Caki2 (cell line): ENCODE data around the gene ITGA8. TPM values are rescaled to one million over a fixed set of nuclear protein-coding genes. Genes with fewer than 3 reads are reported as not detected.
"Not testable (repeated sequence)": the region's sequence is repeated elsewhere in the genome, so short reads cannot be mapped to it uniquely, and the experiment has no call there.

ENCODE experiments used
- DNase-seq: peaks from one replicate; pipeline ENCODE4 v3.0.0-alpha.2; 2015; ENCODE audit warnings: low read depth
- in situ Hi-C: cut with HindIII; loops from 2 replicates; pipeline ENCODE4 v1.10.0; 2016; ENCODE audit warnings: low sequenced_read_pairs, low pct_unique_long_range_greater_than_20kb, mixed read lengths
- total RNA-seq: library from RNA; depleted of rRNA; stranded (reverse); fragments of >200 nt; shearing (Covaris generic); gene quantifications from 2 replicates; pipeline ENCODE4 v1.2.3, GENCODE V29; 2014; ENCODE audit warnings: low replicate concordance

The ITGA8 gene
- total RNA-seq, 1 experiment from 2014 or later: not detected

GRCh38 chr10:15588635-15589508 is 130.8 kb downstream of the ITGA8 start:
- DNase-seq: no peak
- in situ Hi-C loops: no loop called here

- DNase-seq: no peak
- in situ Hi-C loops: no loop called here
These were observed 131.6 kb downstream of the ITGA8 start for GRCh38 chr10:15588151-15588550.

- DNase-seq: no peak
- in situ Hi-C loops: no loop called here
These were observed 132.5 kb downstream of the ITGA8 start for GRCh38 chr10:15587271-15587670.

- in situ Hi-C loops: no loop called here
These were observed 134.4 kb downstream of the ITGA8 start for GRCh38 chr10:15585303-15585715.

GRCh38 chr10:15582972-15583371 is 136.8 kb downstream of the ITGA8 start:
- in situ Hi-C loops, DNase-seq: not testable (repeated sequence)

More at GRCh38 chr10:15585303-15585715, 134.4 kb downstream of the ITGA8 start:
- DNase-seq: peak; percentile 21

GRCh38 chr10:15579605-15580004 is 140.1 kb downstream of the ITGA8 start:
- in situ Hi-C loops: no loop called here
- no peak for DNase-seq

GRCh38 chr10:15572531-15573045 is 147.1 kb downstream of the ITGA8 start:
- no peak for DNase-seq
- in situ Hi-C loops: no loop called here

GRCh38 chr10:15571575-15571974 is 148.1 kb downstream of the ITGA8 start:
- DNase-seq: no peak
- in situ Hi-C loops: no loop called here

- in situ Hi-C loops: no loop called here
- no peak for DNase-seq
These were observed 148.9 kb downstream of the ITGA8 start for GRCh38 chr10:15570738-15571339.

- no peak for DNase-seq
- in situ Hi-C loops: no loop called here
These were observed 151.8 kb downstream of the ITGA8 start for GRCh38 chr10:15567952-15568351.

- DNase-seq: no peak
- in situ Hi-C loops: no loop called here
These were observed 156.5 kb downstream of the ITGA8 start for GRCh38 chr10:15563246-15563645.

GRCh38 chr10:15562578-15562977 is 157.1 kb downstream of the ITGA8 start:
- DNase-seq: no peak
- in situ Hi-C loops: no loop called here

GRCh38 chr10:15562116-15562515 is 157.6 kb downstream of the ITGA8 start:
- in situ Hi-C loops: no loop called here
- DNase-seq: no peak

- DNase-seq: no peak
- in situ Hi-C loops: no loop called here
These were observed 161.6 kb downstream of the ITGA8 start for GRCh38 chr10:15558136-15558535.

- DNase-seq, in situ Hi-C loops: not testable (repeated sequence)
These were observed 162.6 kb downstream of the ITGA8 start for GRCh38 chr10:15557168-15557567.

- in situ Hi-C loops: no loop called here
- no peak for DNase-seq
These were observed 168.8 kb downstream of the ITGA8 start for GRCh38 chr10:15550950-15551349.

GRCh38 chr10:15548331-15548730 is 171.4 kb downstream of the ITGA8 start:
- in situ Hi-C loops: no loop called here

GRCh38 chr10:15546606-15547005 is 173.1 kb downstream of the ITGA8 start:
- DNase-seq: no peak
- in situ Hi-C loops: no loop called here

More at GRCh38 chr10:15548331-15548730, 171.4 kb downstream of the ITGA8 start:
- DNase-seq: no peak

GRCh38 chr10:15545884-15546283 is 173.8 kb downstream of the ITGA8 start:
- in situ Hi-C loops: no loop called here
- no peak for DNase-seq
